Spleen (tissue), 7 donors: ENCODE results near the gene EPB41L4B.

ENCODE experiments used
- POLR2A ChIP-seq, 3 donors: fragments of 450-650 bp; IDR thresholded peaks; one replicate each; pipeline ENCODE4 v1.5.1; 2017; ENCODE audit warnings: antibody characterized with exemption in 3 of 3, mild to moderate bottlenecking in 1 of 3
- POLR2AphosphoS5 ChIP-seq, 3 donors: sonication (generic); formaldehyde crosslinking; IDR thresholded peaks; one replicate each; pipeline ENCODE4 v1.5.1; 2017; ENCODE audit warnings: antibody characterized with exemption in 3 of 3
- TF ChIP-seq, protein P1 (sequence below), 11 experiments: fragments of 200-600 bp in 7 of 11; fragments of 450-650 bp in 4 of 11; sonication (generic) in 4 of 11; IDR thresholded peaks in 8 of 11; conservative IDR thresholded peaks in 3 of 11; 1 replicate in 7 of 11; 2 replicates in 4 of 11; pipeline versions ENCODE4 v1.4.0 to v1.8.0; 2016 to 2021; ENCODE audit warnings: antibody characterized with exemption in 11 of 11, inconsistent platforms in 4 of 11, mild to moderate bottlenecking in 1 of 11
- donor health status: DM: no; HTN: no; CAD: no; lungs with moderate emphysema.
- donor health status: DM: no; HTN: no; CAD: no.
- donor health status: DM: no; HTN: no; CAD: no.

DNA sequence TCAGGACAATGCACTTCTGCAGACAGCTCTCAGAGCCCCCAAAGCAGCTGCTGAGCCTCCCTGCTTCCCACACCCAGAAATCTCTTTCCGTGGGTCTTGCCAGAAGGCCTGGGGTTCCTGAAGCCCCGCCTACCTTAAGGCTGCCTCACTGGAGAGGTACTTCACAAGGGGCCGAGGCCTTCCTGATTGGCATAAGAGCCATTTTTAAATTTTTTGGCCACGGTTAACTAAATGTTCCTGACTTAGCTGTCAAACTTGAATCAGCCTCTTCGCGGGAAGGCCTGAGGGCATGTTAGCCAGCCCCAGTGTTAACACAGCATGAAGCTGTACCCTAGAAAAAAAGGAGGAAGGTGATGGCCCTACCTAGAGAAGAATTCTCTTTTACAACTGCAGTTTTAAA, 20.7 kb upstream of the EPB41L4B start:
- TF ChIP-seq, protein P1, sequence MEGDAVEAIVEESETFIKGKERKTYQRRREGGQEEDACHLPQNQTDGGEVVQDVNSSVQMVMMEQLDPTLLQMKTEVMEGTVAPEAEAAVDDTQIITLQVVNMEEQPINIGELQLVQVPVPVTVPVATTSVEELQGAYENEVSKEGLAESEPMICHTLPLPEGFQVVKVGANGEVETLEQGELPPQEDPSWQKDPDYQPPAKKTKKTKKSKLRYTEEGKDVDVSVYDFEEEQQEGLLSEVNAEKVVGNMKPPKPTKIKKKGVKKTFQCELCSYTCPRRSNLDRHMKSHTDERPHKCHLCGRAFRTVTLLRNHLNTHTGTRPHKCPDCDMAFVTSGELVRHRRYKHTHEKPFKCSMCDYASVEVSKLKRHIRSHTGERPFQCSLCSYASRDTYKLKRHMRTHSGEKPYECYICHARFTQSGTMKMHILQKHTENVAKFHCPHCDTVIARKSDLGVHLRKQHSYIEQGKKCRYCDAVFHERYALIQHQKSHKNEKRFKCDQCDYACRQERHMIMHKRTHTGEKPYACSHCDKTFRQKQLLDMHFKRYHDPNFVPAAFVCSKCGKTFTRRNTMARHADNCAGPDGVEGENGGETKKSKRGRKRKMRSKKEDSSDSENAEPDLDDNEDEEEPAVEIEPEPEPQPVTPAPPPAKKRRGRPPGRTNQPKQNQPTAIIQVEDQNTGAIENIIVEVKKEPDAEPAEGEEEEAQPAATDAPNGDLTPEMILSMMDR (IDR thresholded peaks at IDR 0.05 in 8 of 11, conservative IDR thresholded peaks at IDR 0.05 in 3 of 11) = no peak
- TF ChIP-seq POLR2A (IDR thresholded peaks at IDR 0.05) = no peak
- TF ChIP-seq POLR2AphosphoS5 (IDR thresholded peaks at IDR 0.05) = no peak
